GM12875 (cell line): ENCODE measurements around the gene MORN2.
A peak's percentile ranks its signal among the peaks of the same experiment; 100 is the strongest.
"Not testable (repeated sequence)": the region's sequence is repeated elsewhere in the genome, so short reads cannot be mapped to it uniquely, and the experiment has no call there.

Experiments used
- H3K4me3 ChIP-seq: one replicate; pipeline ENCODE4 v1.5.1; 2011; ENCODE audit warnings: low read depth, low read length, control low read depth
- CTCF ChIP-seq: IDR thresholded peaks from 2 replicates; pipeline ENCODE4 v1.5.1; 2011; ENCODE audit warnings: low read depth, mild to moderate bottlenecking, control low read depth, inconsistent platforms, low read length, moderate library complexity, borderline replicate concordance; ENCODE audit not compliant: insufficient read depth

MORN2 gene

GRCh38 chr2:38875576-38876367, at the start of gene MORN2, which contains the start of gene DHX57:
MORN2 (plus strand) TSS chr2:38875976.
DHX57 (minus strand) TSS chr2:38875934; CDS start chr2:38868405, 7,529 bp downstream.
- peak within 1 kb of the TSS; percentile 83 for H3K4me3 ChIP-seq

GRCh38 chr2:38827539-38828145, 48.1 kb upstream of the MORN2 start:
- H3K4me3 ChIP-seq, result not testable (repeated sequence)

More at GRCh38 chr2:38875576-38876367, at the start of gene MORN2, which contains the start of gene DHX57:
- no peak for TF ChIP-seq CTCF

DNA sequence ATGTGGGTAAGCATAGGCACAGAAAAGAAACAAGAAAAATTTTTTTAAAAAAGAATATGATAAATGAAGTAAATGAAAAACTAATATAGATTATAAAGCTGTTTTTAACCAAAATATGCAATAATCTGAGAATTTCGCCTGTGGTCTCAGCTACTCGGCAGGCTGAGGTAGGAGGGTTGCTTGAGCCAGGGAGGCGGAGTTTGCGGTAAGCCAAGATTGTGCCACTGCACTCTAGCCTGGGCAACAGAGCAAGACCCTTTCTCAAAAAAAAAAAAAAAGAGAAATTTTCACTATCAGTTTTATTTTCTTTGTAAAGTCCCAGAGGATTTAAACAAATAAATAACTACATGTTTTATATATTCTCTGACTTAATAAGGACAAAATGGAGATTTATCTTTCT, 47.3 kb upstream of the MORN2 start:
- no peak overlapping the region for H3K4me3 ChIP-seq
- TF ChIP-seq CTCF, result no peak

DNA sequence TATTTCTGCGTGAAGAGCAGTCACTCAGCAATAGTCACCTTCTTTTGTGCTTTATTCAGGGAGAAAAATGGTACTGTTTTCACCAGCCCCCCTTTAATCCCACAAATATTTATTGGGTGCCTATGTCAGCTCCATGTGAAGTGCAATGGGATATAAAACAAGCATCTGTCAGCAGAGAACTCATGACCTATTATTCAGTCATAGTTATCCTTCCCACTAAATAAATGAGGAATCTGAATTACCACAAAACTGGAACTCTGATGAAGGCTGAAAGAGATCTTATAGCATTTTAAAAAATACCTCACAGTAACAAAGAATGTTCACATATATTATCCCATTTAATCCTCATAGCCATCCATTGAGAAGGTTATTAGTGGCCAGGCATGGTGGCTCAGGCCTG, 45.8 kb upstream of the MORN2 start:
- no peak overlapping the region for H3K4me3 ChIP-seq
- no peak for TF ChIP-seq CTCF

DNA sequence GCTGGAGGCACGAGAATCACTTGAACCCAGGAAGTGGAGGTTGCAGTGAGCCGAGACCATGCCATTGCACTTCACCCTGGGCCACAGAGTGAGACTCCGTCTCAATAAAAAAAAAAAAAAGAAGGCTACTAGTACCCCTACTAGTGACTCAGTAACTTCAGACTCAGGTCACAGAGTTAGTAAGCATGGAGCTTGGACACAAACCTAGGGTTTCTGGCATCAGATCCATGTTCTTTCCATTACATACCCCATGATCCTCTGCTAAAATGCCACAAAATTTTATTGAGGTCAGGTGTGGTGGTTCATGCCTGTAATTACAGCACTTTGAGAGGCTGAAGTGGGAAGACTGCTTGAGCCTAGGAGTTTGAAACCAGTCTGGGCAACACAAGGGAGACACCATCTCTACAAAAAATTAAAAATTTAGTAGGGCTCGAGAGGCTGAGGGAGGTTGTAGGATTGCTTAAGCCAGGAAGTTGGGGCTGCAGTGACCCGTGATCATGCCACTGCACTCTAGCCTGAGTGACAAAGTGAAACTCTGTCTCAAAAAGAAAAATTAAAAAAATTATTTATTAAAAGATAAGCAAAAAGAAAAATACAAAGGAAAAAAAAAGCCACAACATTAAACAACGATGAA, 45.1 kb upstream of the MORN2 start:
- no peak overlapping the region for H3K4me3 ChIP-seq
- no peak for TF ChIP-seq CTCF

DNA sequence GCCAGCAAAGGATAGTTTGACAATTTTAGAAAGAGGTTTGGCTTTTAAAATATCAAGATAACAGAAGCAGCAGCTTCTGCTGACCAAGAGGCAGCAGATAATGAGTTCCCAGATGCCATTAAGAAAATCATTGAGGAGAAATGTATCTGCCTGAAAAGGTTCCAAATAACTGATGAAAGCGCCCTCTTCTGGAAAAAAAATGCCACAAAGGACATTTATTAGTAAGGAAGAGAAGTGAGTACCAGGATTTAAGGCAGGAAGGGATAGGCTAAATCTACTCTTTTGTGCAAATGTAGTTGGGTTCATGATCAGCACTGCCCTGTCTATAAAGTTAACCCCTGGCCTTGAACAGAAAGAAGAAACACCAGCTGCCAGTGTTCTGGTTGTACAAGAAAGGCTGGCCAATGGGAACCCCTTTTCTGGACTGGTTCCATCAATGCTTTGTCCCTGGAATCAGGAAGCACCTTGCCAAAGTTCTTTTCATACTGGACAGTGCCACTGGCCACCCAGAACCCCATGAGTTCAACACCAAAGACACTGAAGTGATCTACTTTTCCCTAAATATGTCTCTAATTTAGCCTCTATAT, 40.7 kb upstream of the MORN2 start:
- no peak overlapping the region for H3K4me3 ChIP-seq
- peak; percentile 16; the same call in 1 of the 2 replicates for TF ChIP-seq CTCF

GRCh38 chr2:38835990-38836389, 39.8 kb upstream of the MORN2 start:
- H3K4me3 ChIP-seq, result no peak overlapping the region
- no peak for TF ChIP-seq CTCF
